DMS153 (cell line): ENCODE data around the gene RANBP9.

Experiments used
- DNase-seq: peaks from one replicate; lab custom pipeline; 2025; lab: John Stamatoyannopoulos, UW

Gene RANBP9

GRCh38 chr6:13593720-13594119 is 117.9 kb downstream of the RANBP9 start:
- no peak for DNase-seq

- DNase-seq: no peak
Measured at GRCh38 chr6:13593103-13593502, 118.5 kb downstream of the RANBP9 start.

- DNase-seq: no peak
Measured at GRCh38 chr6:13591205-13591921, 120.3 kb downstream of the RANBP9 start.

- no peak for DNase-seq
Measured at GRCh38 chr6:13590574-13591153, 121.0 kb downstream of the RANBP9 start.

GRCh38 chr6:13589801-13590200 is 121.8 kb downstream of the RANBP9 start:
- DNase-seq: no peak

GRCh38 chr6:13586603-13587542 is 124.8 kb downstream of the RANBP9 start:
- no peak for DNase-seq

- DNase-seq: no peak
Measured at GRCh38 chr6:13581700-13582229, 129.9 kb downstream of the RANBP9 start.

- DNase-seq: no peak
Measured at GRCh38 chr6:13579911-13580310, 131.7 kb downstream of the RANBP9 start.

GRCh38 chr6:13577926-13578325 is 133.7 kb downstream of the RANBP9 start:
- no peak for DNase-seq

GRCh38 chr6:13576017-13576416 is 135.6 kb downstream of the RANBP9 start:
- DNase-seq: no peak

- no peak for DNase-seq
Measured at GRCh38 chr6:13575377-13575775, 136.3 kb downstream of the RANBP9 start.

GRCh38 chr6:13574571-13575376 is 136.9 kb downstream of the RANBP9 start, which contains the start of gene SIRT5:
TSS of gene SIRT5 (plus strand) at chr6:13574601. CDS start at chr6:13584111, 9,510 bp downstream.
- peak; percentile 69 for DNase-seq

- peak; percentile 77 for DNase-seq
Measured at GRCh38 chr6:13574149-13574570, 137.5 kb downstream of the RANBP9 start.

GRCh38 chr6:13573669-13574110 is 137.9 kb downstream of the RANBP9 start:
- DNase-seq: no peak

- DNase-seq: no peak
Measured at GRCh38 chr6:13572951-13573654, 138.5 kb downstream of the RANBP9 start.

GRCh38 chr6:13572240-13572639 is 139.4 kb downstream of the RANBP9 start:
- DNase-seq: no peak
